ENCODE data around the gene MARCHF3.
A peak's percentile ranks its signal among the peaks of the same experiment; 100 is the strongest.
"Not testable (repeated sequence)": the region's sequence is repeated elsewhere in the genome, so short reads cannot be mapped to it uniquely, and the experiment has no call there.

The MARCHF3 gene

GRCh38 chr5:126914801-126915436, 115.4 kb downstream of the MARCHF3 start:
- DNase-seq: no peak

- DNase-seq: no peak
These were observed 117.7 kb downstream of the MARCHF3 start for GRCh38 chr5:126912616-126913200.

- no peak for DNase-seq
These were observed 118.4 kb downstream of the MARCHF3 start for GRCh38 chr5:126911986-126912385.

GRCh38 chr5:126909856-126910255, 120.5 kb downstream of the MARCHF3 start:
- no peak for DNase-seq

- DNase-seq: not testable (repeated sequence)
These were observed 126.0 kb downstream of the MARCHF3 start for GRCh38 chr5:126904407-126904806.

- DNase-seq: no peak
These were observed 129.6 kb downstream of the MARCHF3 start for GRCh38 chr5:126900796-126901195.

- DNase-seq: no peak
These were observed 130.9 kb downstream of the MARCHF3 start for GRCh38 chr5:126899476-126899875.

- DNase-seq: no peak
These were observed 132.3 kb downstream of the MARCHF3 start for GRCh38 chr5:126897851-126898630.

GRCh38 chr5:126896170-126896702, 134.1 kb downstream of the MARCHF3 start:
- no peak for DNase-seq

- not testable (repeated sequence) for DNase-seq
These were observed 134.6 kb downstream of the MARCHF3 start for GRCh38 chr5:126895712-126896111.

GRCh38 chr5:126890414-126890813, 139.9 kb downstream of the MARCHF3 start:
- not testable (repeated sequence) for DNase-seq

- no peak for DNase-seq
These were observed 142.2 kb downstream of the MARCHF3 start for GRCh38 chr5:126888175-126888574.

- no peak for DNase-seq
These were observed 146.0 kb downstream of the MARCHF3 start for GRCh38 chr5:126884269-126884819.

- no peak for DNase-seq
These were observed 146.7 kb downstream of the MARCHF3 start for GRCh38 chr5:126883564-126884245.

- no peak for DNase-seq
These were observed 148.3 kb downstream of the MARCHF3 start for GRCh38 chr5:126881821-126882600.

- DNase-seq: no peak
These were observed 151.7 kb downstream of the MARCHF3 start for GRCh38 chr5:126878634-126879033.

- DNase-seq: no peak
These were observed 152.3 kb downstream of the MARCHF3 start for GRCh38 chr5:126878085-126878484.

- no peak for DNase-seq
These were observed 152.8 kb downstream of the MARCHF3 start for GRCh38 chr5:126877602-126878001.

GRCh38 chr5:126875303-126875785, 155.0 kb downstream of the MARCHF3 start:
- DNase-seq: peak in 1 of 14 donors; percentile 17

GRCh38 chr5:126872561-126873354, 157.6 kb downstream of the MARCHF3 start:
- DNase-seq: peak in 1 of 14 donors; percentile 8

GRCh38 chr5:126871441-126871840, 158.9 kb downstream of the MARCHF3 start:
- DNase-seq: no peak

Measured in C1 segment of cervical spinal cord (tissue), 14 donors.